OCI-LY3 (cell line): ENCODE data around the gene OTUD1.

Source experiments
- CTCF ChIP-seq: fragments of 200-600, 300-600 bp; sonication (generic); IDR thresholded peaks from 2 replicates; pipeline ENCODE4 v1.5.1; 2014; ENCODE audit warnings: antibody characterized with exemption, low read length, low read depth
- EZH2phosphoT487 ChIP-seq: fragments of 200-600 bp; shearing (Covaris generic); IDR thresholded peaks from 2 replicates; pipeline ENCODE4 v1.6.1; 2018; ENCODE audit warnings: antibody characterized with exemption, mixed run types, low read depth

GRCh38 chr10:23391821-23392220 lies 47.1 kb upstream of the OTUD1 start:
- TF ChIP-seq CTCF (no peak), EZH2phosphoT487 (no peak)
